ENCODE measurements around the gene RBM42.
A peak's percentile ranks its signal among the peaks of the same experiment; 100 is the strongest.

Gene RBM42

GRCh38 chr19:35612224-35612558 lies 16.6 kb upstream of the RBM42 start:
- DNase-seq (ENCODE audit: low spot score), result no peak
- Histone ChIP-seq H3K27ac (peak overlapping the region; percentile 57 to 68), H3K4me3 (peak overlapping the region; percentile 80)
- TF ChIP-seq CTCF (IDR thresholded peaks at IDR 0.05), result no peak

- TF ChIP-seq CTCF (IDR thresholded peaks at IDR 0.05), result no peak
- H3K4me3 ChIP-seq, result peak within 1 kb of the TSS; percentile 80
- peak; percentile 94 for DNase-seq (ENCODE audit: low spot score)
- peak within 1 kb of the TSS; percentile 57 to 68 for H3K27ac ChIP-seq
Measured at GRCh38 chr19:35612559-35613321, 16.1 kb upstream of the RBM42 start, which contains the start of gene HAUS5. TSS of gene HAUS5 (plus strand) at chr19:35612735. CDS start at chr19:35612795, 60 bp downstream.

GRCh38 chr19:35613574-35613973 lies 15.3 kb upstream of the RBM42 start:
- H3K27ac ChIP-seq, result no peak overlapping the region
- DNase-seq (ENCODE audit: low spot score), result no peak
- TF ChIP-seq CTCF (IDR thresholded peaks at IDR 0.05), result no peak
- H3K4me3 ChIP-seq, result no peak overlapping the region

GRCh38 chr19:35615036-35615435 lies 13.8 kb upstream of the RBM42 start:
- no peak for DNase-seq (ENCODE audit: low spot score)
- Histone ChIP-seq H3K27ac (no peak overlapping the region), H3K4me3 (no peak overlapping the region)
- no peak for TF ChIP-seq CTCF (IDR thresholded peaks at IDR 0.05)

- Histone ChIP-seq H3K27ac (no peak overlapping the region), H3K4me3 (no peak overlapping the region)
- no peak for DNase-seq (ENCODE audit: low spot score)
- no peak for TF ChIP-seq CTCF (IDR thresholded peaks at IDR 0.05)
Measured at GRCh38 chr19:35618857-35619256, 10.0 kb upstream of the RBM42 start.

- no peak overlapping the region for H3K27ac ChIP-seq
- DNase-seq (ENCODE audit: low spot score), result no peak
- H3K4me3 ChIP-seq, result no peak overlapping the region
- TF ChIP-seq CTCF (IDR thresholded peaks at IDR 0.05), result no peak
Measured at GRCh38 chr19:35619290-35619923, 9.4 kb upstream of the RBM42 start.

GRCh38 chr19:35620001-35620400 lies 8.8 kb upstream of the RBM42 start:
- DNase-seq (ENCODE audit: low spot score), result no peak
- no peak overlapping the region for H3K27ac ChIP-seq
- no peak for TF ChIP-seq CTCF (IDR thresholded peaks at IDR 0.05)
- no peak overlapping the region for H3K4me3 ChIP-seq
